Measurements from ENCODE around the gene P2RY2.
A peak's percentile ranks its signal among the peaks of the same experiment; 100 is the strongest.

Gene P2RY2

GRCh38 chr11:73246303-73246702 is 28.2 kb downstream of the P2RY2 start:
- no peak for DNase-seq

GRCh38 chr11:73248526-73249185 is 30.6 kb downstream of the P2RY2 start:
- no peak for DNase-seq

DNA sequence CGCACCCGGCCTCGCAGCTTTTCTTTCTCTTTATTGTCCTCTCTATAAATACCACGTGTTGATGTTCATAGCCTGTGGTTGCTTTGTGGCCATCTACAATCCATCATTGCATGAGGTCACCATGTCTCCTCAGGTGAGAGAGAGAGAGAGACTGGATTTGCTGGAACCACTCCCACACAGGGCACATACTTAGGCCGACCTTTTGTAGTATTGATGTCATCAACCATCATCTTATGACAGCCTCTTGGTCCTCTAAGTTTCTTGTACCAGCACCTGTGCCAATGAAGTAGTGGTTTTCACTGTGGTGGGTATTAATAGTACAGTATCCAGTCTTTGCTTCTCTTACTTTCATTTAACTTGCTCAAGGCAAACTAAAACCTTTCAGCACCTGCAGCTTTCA is 31.2 kb downstream of the P2RY2 start:
- no peak for DNase-seq

DNA sequence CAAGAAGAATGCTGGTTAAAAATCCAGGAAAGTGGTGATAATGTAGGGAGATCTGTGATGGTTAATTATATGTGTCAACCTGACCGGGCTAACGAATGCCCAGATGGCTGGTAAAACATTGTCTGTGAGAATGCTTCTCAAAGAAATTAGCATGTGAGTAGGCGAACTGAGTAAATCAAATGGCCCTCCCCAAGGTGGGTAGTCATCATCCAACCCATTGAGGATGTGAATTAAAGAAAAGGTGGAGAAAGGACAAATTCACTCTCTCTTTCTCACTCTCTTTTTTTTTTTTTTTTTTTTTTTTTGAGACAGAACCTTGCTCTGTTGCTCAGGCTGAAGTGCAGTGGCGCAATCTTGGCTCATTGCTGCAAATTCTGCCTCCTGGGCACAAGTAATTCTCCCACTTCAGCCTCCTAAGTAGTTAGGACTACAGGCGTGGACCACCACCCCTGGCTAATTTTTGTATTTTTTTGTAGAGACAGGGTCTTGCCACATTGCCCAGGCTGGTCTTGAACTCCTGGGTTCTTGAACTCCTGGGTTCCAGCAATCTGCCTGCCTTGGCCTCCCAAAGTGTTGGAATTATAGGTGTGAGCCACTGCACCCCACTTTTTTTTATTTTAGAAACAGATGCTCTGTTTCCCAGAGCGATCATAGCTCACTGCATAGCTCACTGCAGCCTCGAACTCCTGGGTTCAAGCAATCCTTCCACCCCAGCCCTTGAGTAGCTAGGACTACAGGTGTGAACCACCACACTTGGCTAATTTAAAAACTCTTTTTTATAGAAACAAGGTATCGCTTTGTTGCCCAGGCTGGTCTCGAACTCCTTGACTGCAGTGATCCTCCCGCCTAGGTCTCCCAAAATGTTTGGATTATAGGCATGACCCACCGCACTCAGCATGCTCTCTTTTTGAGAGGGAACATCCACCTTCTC is 32.0 kb downstream of the P2RY2 start:
- peak in 1 of 2 experiments; percentile 12 for DNase-seq

DNA sequence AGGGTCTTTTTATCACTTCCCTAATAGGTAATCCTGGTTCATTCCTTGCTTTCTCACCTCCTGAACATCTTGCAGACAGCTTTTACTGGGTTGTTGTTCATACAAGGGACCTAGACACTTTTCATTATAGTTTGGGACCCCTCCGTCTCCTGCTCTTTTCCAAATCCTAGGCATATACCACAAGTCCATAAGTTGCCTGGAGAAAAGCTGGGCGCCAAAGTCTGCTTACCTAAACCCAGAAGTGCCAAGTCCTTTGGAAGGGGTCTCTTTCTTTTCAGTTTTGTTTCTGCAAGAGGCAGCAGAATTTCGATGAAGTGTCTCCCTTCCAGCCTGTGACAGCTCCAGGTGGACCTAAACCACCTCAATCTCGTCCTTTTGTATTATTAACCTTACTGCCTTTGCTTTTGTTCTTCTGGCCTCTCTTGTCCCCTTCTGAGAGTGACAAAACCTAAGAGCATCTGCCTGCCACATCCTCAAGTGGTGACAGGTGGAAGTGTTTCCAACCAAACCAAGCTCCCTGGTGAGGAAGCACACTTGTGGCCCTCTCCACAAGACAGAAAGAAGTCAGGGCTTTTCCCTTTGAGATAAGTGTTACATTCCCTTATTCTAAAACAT is 34.6 kb downstream of the P2RY2 start:
- DNase-seq = peak; percentile 52 to 68

DNA sequence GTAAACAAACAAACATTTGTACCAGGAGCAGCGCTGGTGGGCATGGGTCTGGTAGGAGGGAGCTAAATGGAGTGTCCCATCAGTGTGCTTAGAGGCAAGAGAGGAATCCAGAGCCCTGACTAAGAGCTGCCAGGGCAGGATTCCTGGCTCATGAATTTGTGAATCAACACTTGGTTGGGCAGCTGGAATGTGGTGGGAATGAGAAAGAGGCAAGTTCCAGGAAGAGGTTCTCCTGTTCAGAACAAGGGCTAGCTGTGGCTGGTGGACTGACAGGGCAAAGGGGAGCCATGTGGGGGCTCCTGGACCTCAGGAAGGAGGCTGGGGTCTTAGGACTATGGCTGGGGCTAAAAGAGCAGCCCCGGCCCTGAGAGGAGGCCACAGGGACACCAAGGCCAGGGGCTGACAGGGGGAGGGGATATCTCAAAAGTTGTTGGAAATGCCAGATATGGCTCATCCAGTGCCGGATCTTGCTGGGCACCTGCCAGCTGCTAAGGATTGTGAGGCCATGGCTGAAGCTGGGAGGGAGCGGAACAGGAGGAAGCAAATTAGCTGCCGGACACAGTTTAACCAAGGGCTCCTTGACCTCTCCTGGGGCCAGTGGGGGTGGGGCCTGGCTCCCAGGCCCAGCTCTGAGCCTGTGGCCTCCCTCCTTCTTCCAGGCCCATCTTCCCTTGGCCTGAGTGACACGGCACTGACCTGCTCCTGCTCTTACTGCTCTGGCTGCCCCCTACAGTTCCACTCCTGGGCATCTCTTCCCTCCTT is 39.4 kb downstream of the P2RY2 start:
- DNase-seq = no peak

DNA sequence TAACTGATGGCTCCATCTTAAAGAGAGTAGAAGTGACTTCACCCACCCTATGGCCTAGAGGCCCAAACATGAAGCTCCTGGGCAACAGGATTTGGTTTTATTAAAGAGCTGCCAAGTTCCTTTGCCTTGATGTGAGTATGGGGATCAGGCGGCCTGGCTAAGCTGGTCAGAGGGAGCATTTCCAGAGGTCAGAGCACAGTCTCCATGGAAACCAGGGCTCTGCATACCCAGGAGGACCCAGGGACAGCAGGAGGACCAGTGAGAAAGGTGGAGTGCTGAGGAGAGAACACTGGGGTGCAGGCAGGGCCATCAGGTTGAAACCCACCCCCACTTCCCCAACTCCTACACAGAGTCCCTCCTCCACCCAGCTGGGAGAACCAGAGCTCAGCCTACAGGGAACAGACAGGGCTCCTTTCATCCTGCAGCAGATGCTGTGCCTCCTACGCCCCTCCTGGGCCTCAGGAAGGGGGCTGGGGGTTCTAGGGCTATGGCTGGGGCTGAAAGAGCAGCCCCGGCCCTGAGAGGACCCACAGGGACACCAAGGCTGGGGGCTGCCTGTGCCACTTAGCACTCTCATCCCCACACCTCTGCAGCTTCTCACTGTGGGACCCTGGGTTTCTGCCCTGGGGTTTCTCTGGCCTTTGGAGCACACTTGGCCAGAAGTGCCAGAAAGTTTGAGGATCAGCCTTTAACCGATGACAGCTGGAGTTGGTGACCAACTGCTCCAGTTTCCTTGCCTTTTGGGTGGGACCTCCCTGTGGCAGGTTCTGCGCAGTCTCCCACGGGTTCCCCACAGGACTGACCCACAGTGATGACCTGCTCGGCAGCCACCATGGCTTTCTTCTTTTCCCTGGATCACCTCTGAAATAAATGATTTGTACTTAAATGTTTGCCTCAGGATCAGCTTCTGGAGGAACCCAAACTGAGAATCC is 40.3 kb downstream of the P2RY2 start:
- DNase-seq = no peak

DNA sequence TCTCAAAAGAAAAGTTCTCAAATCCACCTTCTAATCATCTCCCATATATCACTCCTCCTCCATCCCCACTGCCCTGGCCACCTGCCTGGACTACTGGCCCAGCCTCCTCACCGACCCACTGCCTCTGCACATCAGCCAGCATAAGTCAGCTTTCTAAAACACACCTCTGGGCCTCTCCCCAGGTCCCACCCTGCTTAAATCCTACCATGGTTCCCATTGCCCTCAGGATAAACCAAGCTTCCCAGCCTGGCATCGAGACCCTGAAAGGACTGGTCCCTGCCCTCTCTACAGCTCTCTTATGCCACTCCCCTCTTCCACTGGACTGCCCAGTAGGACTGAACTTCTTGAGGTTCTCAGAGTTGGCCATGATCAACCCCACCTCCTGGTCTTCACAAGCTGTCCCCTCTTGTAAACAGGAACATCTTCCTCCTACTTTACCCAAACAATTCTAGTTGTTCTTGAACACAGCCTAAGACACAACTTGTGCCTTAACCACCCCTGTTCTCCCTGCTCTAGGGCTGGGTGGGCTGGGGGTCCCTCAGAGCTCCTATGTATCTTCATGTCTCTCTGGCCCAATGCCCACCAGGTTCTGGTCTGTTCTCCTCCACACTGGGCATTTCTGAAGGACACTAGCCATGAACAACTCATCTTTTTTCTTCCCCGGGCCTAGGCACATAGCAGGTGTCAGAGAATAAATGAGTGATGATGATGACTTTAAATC is 41.5 kb downstream of the P2RY2 start:
- no peak for DNase-seq

DNA sequence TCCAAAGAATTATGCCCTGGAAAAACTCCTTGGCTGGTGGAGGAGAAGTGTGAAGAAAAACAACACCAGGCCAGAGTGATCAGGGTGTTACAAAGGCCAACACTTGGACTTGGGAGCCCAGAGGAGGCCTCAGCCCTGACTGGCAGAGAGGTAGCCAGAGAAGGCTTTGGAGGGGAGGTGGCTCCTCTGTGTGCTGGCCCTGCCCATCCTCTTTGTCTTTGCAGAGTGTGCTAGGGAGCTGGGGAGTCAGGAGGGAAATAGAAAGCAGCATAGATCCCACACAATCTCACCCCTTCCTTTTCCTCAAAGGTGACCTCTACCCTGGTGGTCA is 42.0 kb downstream of the P2RY2 start:
- no peak for DNase-seq

DNA sequence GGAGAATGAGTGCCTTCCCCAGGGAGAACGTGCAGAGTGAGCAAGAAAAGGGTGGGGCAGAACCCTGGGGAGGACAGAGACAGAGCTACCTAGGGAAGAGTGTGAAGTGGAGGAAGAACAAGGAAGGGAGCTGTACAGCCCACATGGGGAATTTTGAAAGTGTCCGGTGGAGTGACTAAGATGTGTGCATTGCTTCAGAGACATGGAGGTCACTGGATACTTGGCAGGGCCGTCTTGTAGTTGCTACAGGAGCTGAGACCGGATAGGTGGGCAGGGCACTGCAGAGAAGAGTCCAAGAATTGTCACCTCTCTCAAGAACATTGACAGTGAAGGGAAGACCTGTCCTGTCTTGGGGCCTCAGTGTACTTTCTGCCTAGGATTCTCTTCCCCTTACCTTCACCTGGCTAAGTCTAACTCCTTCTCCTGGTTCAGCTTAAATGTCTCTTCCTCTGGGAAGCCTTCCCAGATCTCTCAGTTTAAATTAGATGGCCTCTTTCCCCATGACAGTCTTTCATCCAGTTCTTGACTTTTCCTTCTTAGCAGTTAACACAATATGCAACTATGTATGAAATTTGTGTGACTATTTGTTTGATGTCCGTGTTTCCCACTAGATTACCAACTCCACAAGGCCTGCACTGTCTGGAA is 44.9 kb downstream of the P2RY2 start:
- no peak for DNase-seq

DNA sequence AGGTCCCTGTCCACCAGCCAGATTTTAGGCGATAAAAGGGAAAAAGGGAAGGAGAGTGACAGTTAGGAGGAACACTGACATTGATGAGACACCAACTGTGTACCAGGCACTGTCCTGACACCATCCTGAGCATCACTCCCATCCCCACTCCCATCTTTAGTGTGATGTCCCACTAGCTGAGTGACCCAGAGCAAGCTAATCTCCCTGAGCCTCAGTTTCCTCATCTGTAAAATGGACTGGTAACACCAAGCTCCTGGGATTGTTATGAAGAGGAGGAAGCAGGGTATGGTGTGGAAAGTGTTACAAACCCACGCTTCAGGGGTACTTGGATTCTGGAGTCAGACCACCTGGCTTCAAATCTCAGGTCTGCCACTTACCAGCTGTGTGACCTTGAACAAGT is 45.6 kb downstream of the P2RY2 start:
- DNase-seq = no peak

GRCh38 chr11:73265278-73265810 is 47.3 kb downstream of the P2RY2 start:
- no peak for DNase-seq

DNA sequence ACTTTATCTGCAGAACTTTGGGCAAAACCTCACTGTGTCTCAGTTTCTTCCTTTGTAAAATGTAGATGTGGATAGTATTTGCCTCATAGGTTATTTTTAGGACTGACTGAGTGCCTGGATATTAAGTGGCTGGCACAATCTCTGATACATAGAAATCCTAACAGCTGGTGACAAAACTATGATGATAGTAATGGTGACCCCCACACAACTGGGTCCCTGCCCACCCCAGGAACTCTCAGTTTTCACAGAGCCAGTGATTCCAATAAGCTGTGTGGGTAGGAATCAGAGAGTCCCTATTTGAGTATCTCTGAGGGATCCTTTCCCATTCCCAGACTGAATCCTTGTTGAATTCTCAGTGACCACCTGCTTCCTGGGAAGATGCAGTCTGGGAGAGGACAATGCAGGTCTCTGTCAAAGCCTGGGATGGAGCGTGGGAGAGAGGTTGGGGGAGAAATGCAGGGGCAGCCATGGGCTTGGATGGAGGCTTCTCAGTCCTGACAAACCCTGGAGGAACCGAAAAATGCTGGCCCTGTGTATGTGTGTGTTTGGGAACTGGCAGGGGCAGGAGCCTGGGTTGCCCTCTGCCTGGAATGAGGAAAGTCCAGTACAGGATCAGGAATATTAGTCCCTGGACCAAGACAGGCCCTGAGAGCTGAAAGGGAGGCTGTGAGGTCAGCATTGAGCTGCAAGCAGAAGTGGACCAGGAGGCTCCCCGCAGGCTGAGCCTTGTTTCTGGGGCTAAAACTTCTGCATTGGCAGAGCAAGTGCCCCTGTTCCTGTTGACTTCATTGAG is 48.0 kb downstream of the P2RY2 start:
- DNase-seq = no peak

GRCh38 chr11:73266646-73267020 is 48.6 kb downstream of the P2RY2 start:
- DNase-seq = no peak

DNA sequence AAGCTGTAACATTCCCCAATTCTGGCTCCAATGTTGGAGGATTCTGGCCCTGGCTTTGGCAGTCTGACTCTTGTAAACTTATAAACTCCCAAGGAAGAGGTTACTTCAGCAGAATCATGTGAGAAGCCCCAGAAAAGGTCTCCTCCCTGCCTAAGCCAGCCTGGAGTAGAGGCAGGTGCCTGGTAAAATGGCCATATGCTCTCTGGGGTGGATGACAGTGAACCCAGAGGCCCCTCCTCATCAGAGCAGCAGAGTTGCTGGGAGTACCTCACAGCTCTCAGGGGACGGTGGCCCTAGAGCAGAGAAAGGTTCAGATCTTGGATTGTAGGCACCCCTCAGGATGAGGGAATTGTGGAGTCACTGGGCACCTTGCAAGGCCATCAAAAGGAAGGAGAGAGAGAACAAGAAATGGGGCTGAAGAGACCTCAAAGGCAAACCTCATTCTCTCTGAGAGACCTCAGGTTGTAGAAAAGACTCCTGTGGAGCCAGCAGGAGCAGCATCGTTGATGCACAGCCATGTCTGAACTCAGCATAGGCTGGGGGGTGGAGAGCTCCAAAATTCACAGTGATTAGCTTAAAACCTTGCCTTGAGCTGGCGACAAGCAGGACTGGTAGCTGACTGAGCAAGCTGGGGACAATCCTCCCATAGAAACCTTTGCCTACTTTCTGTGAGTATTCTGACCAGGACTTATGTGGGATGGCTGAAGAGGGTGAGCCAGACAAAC is 49.2 kb downstream of the P2RY2 start:
- DNase-seq = no peak

DNA sequence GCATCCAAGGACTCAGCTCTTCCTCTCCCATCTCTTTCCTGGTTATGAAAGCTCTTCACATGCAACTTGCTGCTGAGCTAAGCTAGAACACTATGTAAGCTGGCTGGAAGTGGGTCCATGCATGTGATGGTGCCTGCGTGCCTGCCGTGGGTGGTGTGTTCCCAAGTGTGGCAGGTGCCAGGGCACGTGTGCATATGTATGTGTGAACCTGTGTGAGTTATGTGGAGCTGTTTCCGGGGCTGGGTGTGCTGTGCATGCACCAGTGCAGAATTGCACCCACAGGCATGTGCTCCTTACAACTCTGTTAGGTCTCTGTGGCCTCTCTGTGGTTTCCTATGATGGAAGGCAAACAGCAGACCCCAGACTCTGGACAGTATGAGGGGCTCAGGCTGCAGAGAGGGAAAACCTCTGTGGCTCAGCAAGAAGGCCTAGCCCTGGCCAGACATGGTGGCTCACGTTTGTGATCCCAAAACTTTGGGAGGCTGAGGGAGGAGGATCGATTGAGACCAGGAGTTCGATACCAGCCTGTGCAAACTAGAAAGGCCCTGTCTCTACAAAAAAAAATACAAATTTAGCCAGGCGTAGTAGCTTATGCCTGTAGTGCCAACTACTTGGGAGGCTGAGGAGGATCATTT is 49.9 kb downstream of the P2RY2 start:
- no peak for DNase-seq

DNA sequence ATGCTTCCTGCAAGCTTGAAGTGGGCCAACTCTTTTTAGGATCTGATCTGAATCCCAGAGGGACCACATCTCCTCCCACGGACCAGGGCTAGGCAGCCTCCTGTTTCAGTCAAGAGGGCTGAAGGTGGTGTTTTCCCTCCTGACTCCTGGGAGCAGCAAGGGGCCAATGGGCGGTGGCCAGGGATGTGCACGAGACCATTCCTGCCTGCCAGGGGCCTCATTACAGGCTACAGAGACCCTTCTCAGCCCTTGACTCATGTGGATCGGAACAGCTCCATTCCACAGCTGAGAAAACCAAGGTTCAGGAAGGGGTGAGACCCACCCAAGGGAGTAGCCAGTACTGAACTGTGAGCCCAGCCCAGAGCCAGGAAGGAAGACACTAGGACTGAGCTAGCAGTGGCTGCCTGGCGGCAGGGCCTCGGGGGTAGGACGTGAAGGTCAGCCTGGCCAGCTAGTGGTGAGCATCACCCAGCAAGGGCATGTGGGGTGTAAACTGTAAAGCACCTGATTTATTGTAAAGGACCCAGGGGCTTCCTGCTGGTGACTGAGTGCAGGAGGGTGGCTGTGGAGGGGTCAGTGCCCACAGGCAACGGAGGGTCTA is 50.7 kb downstream of the P2RY2 start:
- no peak for DNase-seq

GRCh38 chr11:73269459-73270015 is 51.5 kb downstream of the P2RY2 start:
- no peak for DNase-seq

All from Kasumi-1 (cell line).